HG03354 (cell line): ENCODE results near the gene RNF157.

Experiments used
- ATAC-seq: cut with Tn5 transposase; IDR thresholded peaks from one replicate; pipeline ENCODE4 v1.9.1; 2021; ENCODE audit warnings: mild to moderate bottlenecking; ENCODE audit not compliant: unreplicated experiment, poor library complexity, severe bottlenecking

The RNF157 gene

GRCh38 chr17:76134911-76135809 lies 105.1 kb downstream of the RNF157 start:
- ATAC-seq = no peak

- no peak for ATAC-seq
Measured at GRCh38 chr17:76132574-76133338, 107.5 kb downstream of the RNF157 start.

- ATAC-seq = no peak
Measured at GRCh38 chr17:76131692-76132573, 108.4 kb downstream of the RNF157 start.

- no peak for ATAC-seq
Measured at GRCh38 chr17:76131051-76131691, 109.1 kb downstream of the RNF157 start.

- no peak for ATAC-seq
Measured at GRCh38 chr17:76130473-76130872, 109.8 kb downstream of the RNF157 start.

GRCh38 chr17:76125922-76126321 lies 114.4 kb downstream of the RNF157 start:
- no peak for ATAC-seq

GRCh38 chr17:76125391-76125675 lies 115.0 kb downstream of the RNF157 start:
- ATAC-seq = no peak

GRCh38 chr17:76124582-76125390 lies 115.5 kb downstream of the RNF157 start:
- no peak for ATAC-seq

- ATAC-seq = no peak
Measured at GRCh38 chr17:76123749-76124581, 116.3 kb downstream of the RNF157 start.

- ATAC-seq = no peak
Measured at GRCh38 chr17:76123191-76123499, 117.1 kb downstream of the RNF157 start.

GRCh38 chr17:76122431-76123190 lies 117.7 kb downstream of the RNF157 start:
- ATAC-seq = no peak

GRCh38 chr17:76121932-76122430 lies 118.3 kb downstream of the RNF157 start:
- peak; percentile 16 for ATAC-seq

- ATAC-seq = no peak
Measured at GRCh38 chr17:76120658-76121008, 119.7 kb downstream of the RNF157 start.

GRCh38 chr17:76119409-76120371 lies 120.6 kb downstream of the RNF157 start:
- no peak for ATAC-seq

- no peak for ATAC-seq
Measured at GRCh38 chr17:76115138-76115754, 125.0 kb downstream of the RNF157 start.

GRCh38 chr17:76111956-76112355 lies 128.3 kb downstream of the RNF157 start:
- ATAC-seq = no peak
